HCEC 1CT (cell line): ENCODE measurements around the gene RAI14.
"Not testable (repeated sequence)": the region's sequence is repeated elsewhere in the genome, so short reads cannot be mapped to it uniquely, and the experiment has no call there.

Source experiments
- DNase-seq: peaks from one replicate; pipeline ENCODE4 v3.0.0-alpha.2; 2017

Gene RAI14

GRCh38 chr5:34701442-34701841, 45.3 kb downstream of the RAI14 start:
- not testable (repeated sequence) for DNase-seq

GRCh38 chr5:34703767-34704713, 47.9 kb downstream of the RAI14 start:
- no peak for DNase-seq

DNA sequence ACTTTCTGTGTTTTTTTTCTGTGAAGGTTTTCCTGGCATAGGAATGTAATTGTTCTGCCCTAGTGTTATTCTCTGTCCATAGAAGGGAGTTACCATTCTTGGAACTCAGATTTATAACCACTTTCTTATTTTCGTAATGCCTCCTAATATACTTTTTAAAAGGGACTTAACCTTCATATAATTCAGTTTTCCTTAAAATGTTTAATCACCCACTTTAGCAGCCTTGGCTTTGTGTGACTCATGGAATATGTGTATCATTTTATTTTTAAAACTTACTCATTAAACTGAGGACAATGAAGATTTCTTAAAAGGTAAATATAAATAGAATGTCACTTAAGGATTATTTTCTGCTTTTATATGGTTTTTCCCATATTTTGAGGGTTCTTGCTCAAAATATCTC, 50.0 kb downstream of the RAI14 start:
- DNase-seq, result peak; percentile 60

GRCh38 chr5:34707451-34708107, 51.5 kb downstream of the RAI14 start:
- no peak for DNase-seq

- no peak for DNase-seq
Measured at GRCh38 chr5:34708777-34709176, 52.6 kb downstream of the RAI14 start.

- peak; percentile 86 for DNase-seq
Measured at GRCh38 chr5:34709861-34710673, 53.9 kb downstream of the RAI14 start.

GRCh38 chr5:34712565-34712964, 56.4 kb downstream of the RAI14 start:
- DNase-seq, result no peak

DNA sequence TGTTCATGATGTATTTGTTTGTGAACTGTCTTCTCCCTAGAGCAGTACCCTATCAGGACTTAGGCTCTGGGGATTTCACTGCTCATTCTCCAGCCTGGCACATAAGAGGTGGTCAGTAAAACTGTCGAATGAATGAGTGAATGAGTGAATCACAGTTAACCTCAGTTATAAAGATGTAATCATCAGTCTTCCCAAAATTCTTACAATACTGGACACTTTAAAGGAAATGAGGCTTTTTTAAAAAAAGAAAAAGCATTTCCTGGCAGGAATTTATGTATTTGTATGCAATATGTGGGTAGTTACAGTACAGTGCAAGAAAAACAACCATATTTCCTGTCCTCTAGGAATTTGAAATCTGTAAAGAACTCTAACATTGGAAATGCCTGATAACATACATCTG, 59.6 kb downstream of the RAI14 start:
- DNase-seq, result peak; percentile 47

DNA sequence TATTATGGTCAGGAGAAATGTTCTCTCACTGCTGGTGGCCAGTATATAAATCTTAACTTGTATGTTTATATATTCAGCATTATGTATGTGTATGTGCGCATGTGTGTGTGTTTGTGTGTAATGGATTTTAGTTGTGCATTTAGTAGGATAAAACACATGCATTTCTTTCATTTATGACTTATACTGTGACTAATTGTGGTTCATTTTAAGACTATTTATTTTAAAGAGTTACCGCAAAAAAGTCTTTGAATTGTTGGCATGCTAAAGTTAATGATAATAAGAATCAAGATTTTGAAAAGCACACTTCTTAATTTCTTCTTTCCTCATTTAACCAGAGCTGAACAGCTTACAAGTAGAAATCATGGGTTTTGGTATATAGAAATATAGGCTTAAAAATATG, 60.9 kb downstream of the RAI14 start:
- DNase-seq, result peak; percentile 83

DNA sequence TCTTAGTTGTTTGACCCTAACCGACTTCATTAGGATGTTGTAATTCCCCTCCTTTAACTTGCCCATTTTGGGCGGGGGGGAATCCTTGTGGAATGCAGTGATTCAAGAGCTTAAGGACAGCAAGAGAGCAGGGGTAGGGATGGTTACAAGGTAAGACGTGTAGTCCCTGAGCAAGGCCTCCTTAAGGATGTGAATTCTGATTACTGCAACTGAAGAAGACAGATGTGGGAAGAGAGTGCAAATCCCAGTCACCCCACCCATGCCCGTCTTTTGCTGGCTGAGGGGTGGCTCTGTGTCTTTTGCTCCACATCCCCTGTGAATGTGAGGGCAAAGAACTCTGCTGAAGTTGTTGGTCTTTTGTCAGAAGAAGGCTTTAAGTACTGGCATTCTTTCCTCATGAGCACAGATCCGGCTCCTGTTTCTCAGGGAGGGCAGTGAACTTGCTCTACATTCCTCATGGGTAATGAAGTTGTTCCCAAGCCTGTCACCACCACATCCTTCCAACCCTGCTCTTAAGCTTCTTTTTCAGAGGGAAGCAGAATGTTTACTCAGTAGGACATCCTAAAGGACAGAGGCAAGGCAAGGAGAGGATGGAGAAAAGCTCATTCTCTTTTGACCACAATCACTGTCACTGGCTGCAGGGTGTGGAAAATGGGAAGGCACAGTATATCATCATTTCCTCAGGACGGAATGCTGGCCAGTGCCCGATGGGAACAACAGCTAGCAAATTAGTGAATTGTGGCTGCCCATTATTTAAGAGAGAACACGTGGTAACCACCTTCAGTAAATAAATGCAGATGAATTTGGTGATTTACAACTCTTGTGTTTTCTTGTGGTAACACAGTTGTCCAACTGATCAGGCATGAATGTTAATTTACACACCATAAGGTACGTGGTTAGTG, 61.5 kb downstream of the RAI14 start:
- DNase-seq, result peak; percentile 99

GRCh38 chr5:34718516-34718915, 62.4 kb downstream of the RAI14 start:
- DNase-seq, result peak; percentile 34

- DNase-seq, result no peak
Measured at GRCh38 chr5:34719029-34719428, 62.9 kb downstream of the RAI14 start.

DNA sequence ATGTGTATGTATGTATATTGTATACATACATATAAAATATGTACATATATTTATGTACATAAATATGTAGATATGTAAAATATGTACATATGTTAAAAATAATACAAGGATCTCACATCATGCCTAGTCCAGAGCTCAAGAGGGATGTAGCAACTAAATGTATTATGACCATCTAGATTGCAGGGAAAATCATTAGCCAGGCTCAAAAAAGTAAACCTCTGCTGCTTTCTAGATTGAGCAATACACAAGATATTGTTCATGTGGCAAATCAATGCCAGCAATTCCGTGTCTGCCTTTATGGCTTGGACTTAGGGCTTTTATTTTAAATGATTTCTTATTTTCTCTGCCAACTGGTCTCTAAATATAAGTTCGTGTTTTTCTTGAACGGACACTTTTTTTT, 65.2 kb downstream of the RAI14 start:
- no peak for DNase-seq

GRCh38 chr5:34722183-34722582, 66.1 kb downstream of the RAI14 start:
- no peak for DNase-seq

GRCh38 chr5:34724741-34725140, 68.6 kb downstream of the RAI14 start:
- no peak for DNase-seq

- DNase-seq, result not testable (repeated sequence)
Measured at GRCh38 chr5:34727166-34727749, 71.1 kb downstream of the RAI14 start.

DNA sequence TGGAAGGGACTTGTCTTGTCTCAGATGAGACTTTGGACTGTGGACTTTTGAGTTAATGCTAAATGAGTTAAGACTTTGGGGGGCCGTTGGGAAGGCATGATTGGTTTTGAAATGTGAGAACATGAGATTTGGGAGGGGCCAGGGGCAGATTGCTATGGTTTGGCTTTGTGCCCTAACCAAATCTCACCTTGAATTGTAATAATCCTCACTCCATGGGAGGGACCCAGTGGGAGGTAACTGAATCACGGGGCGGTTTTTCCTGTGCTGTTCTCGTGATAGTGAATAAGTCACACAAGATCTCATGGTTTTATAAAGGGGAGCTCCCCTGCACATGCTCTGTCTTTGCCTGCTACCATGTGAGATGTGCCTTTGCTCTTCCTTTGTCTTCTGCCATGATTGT, 72.1 kb downstream of the RAI14 start:
- no peak for DNase-seq

DNA sequence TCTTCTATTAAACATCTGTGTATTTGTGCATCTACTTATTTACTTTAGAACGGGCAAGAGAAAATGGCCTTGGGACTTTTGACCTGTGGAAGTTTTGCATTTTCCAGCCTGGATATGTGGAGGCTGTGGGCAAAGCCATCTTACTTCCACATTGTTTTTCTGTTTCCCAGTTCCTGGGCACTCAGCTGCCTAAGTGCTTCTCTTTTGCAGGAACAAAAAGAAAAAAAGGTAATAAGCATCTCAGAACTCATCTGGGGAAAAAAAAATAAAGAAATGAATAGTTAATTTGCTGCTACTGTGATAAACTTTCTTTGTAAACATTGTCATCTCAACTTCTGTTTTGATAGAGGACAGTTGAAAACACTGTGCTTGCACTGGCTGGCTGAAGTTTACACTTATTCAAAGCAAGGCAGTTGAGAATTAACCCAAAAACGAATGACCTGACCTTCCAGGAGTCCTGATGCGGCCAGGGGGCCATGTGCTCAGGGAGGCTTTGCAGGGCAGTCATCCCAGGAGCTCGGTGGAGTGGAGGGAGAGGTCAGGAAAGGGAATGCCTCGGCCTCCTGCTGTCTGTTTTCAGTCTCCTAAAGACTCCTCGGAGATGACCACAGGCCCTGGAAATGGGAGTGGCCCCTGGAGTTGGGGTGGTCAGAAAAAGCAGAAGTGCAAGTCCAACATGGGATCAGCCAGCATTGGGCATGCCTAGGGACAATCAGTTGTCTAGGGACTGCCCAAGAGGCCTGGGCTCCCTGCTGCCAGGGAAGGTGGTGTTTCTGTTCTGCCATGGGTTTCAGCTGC, 75.5 kb downstream of the RAI14 start:
- DNase-seq, result no peak

DNA sequence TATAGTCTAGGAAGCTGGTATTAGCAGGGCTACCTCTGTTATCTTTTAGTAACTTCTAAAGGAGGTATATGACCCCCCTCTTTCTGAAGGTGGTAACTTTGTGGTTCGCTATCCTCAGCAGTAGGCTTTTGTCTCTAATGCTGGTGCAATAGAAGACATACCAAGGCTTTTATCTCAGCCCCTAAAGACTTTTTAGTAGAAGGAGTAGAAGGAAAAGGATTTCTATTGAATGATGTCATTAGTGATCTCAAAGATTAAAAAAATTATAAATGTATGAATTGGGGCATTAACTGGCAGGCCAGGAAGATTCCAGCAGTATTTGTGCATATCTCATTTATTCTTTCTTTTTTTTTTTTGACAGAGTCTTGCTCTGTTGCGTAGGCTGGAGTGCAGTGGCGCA, 78.2 kb downstream of the RAI14 start:
- no peak for DNase-seq

- DNase-seq, result peak; percentile 52
Measured at GRCh38 chr5:34735491-34736426, 79.6 kb downstream of the RAI14 start.
